B cell (primary cell): ENCODE results near the gene ADAM19. TPM values are rescaled to one million over a fixed set of nuclear protein-coding genes. Genes with fewer than 3 reads are reported as not detected.
"Not testable (repeated sequence)": the region's sequence is repeated elsewhere in the genome, so short reads cannot be mapped to it uniquely, and the experiment has no call there.

Source experiments
- ATAC-seq: fragments of 200-7000 bp; cut with Tn5 transposase; one replicate; pipeline ENCODE4 v1.10.0; 2021; ENCODE audit warnings: low read depth, mild to moderate bottlenecking, moderate number of reproducible peaks, moderate library complexity
- CTCF ChIA-PET: fragments of 350-600 bp; sonication (Branson Sonifier 250); formaldehyde crosslinking; loops from one replicate; lab custom pipeline; 2021; ENCODE audit warnings: antibody characterized with exemption, inconsistent platforms; lab: Charles Lee
- POLR2A ChIA-PET: fragments of 350-600 bp; sonication (Branson Sonifier 250); formaldehyde crosslinking; loops from one replicate; lab custom pipeline; 2021; ENCODE audit warnings: antibody characterized with exemption; lab: Charles Lee
- DNase-seq: peaks from one replicate; pipeline ENCODE4 v3.0.0; 2013
- H2AFZ ChIP-seq: 2 replicates; pipeline ENCODE4 v1.6.1; 2012; ENCODE audit warnings: mild to moderate bottlenecking, low read depth, low read length; ENCODE audit not compliant: insufficient read depth, poor library complexity, severe bottlenecking
- H3K27ac ChIP-seq, 2 donors: 1 replicate in 1 of 2; 2 replicates in 1 of 2; pipeline ENCODE4 v1.5.1; 2012 to 2013; ENCODE audit warnings: low read length in 2 of 2, mild to moderate bottlenecking in 2 of 2, moderate library complexity in 1 of 2
- H3K27me3 ChIP-seq, 4 experiments: fragments of 200-600 bp in 1 of 4; sonication (generic) in 1 of 4; replicated peaks in 1 of 4; 1 replicate in 2 of 4; 2 replicates in 2 of 4; pipeline versions ENCODE4 v1.6.1 to v1.7.0; 2013 to 2016; ENCODE audit warnings: low read length in 3 of 4, mild to moderate bottlenecking in 2 of 4, mixed read lengths in 1 of 4, moderate library complexity in 1 of 4; ENCODE audit not compliant: insufficient read depth in 4 of 4, control insufficient read depth in 3 of 4; ENCODE audit errors: control extremely low read depth in 1 of 4
- H3K36me3 ChIP-seq, 2 experiments: replicated peaks in 1 of 2; 1 replicate in 1 of 2; 2 replicates in 1 of 2; pipeline versions ENCODE4 v1.6.1 to v1.7.1; 2013; ENCODE audit warnings: low read length in 1 of 2; ENCODE audit not compliant: insufficient read depth in 2 of 2, control insufficient read depth in 1 of 2; ENCODE audit errors: control extremely low read depth in 1 of 2, extremely low read depth in 1 of 2
- H3K4me1 ChIP-seq, 2 donors: fragments of 200-600 bp in 1 of 2; sonication (generic) in 1 of 2; 1 replicate in 1 of 2; 2 replicates in 1 of 2; pipeline versions ENCODE4 v1.5.1 to v1.6.1; 2013 to 2017; ENCODE audit warnings: low read length in 2 of 2; ENCODE audit not compliant: control insufficient read depth in 2 of 2, insufficient read depth in 2 of 2
- H3K4me2 ChIP-seq: replicated peaks from 2 replicates; pipeline ENCODE3; 2012; ENCODE audit warnings: mild to moderate bottlenecking, low read depth, low read length; ENCODE audit not compliant: poor library complexity, severe bottlenecking
- H3K4me3 ChIP-seq, 5 experiments: fragments of 200-600 bp in 1 of 5; sonication (generic) in 1 of 5; 1 replicate in 3 of 5; 2 replicates in 2 of 5; pipeline versions ENCODE4 v1.5.1 to v1.7.0; 2011 to 2016; ENCODE audit warnings: low read length in 4 of 5, mild to moderate bottlenecking in 4 of 5, low read depth in 2 of 5, control low read depth in 1 of 5, moderate library complexity in 1 of 5; ENCODE audit not compliant: insufficient read depth in 1 of 5; ENCODE audit errors: control extremely low read depth in 1 of 5, extremely low read depth in 1 of 5
- H3K79me2 ChIP-seq: fragments of 200-600 bp; sonication (generic); one replicate; pipeline ENCODE4 v1.6.0; 2016; ENCODE audit warnings: low read length; ENCODE audit not compliant: control insufficient read depth, insufficient read depth
- H3K9ac ChIP-seq: fragments of 200-600 bp; sonication (generic); 2 replicates; pipeline ENCODE4 v1.6.1; 2017; ENCODE audit warnings: mild to moderate bottlenecking, low read length, moderate library complexity
- H3K9me3 ChIP-seq, 3 donors: one replicate each; pipeline versions ENCODE4 v1.6.1 to v1.7.1; 2013; ENCODE audit warnings: low read length in 2 of 3; ENCODE audit not compliant: control insufficient read depth in 2 of 3, insufficient read depth in 1 of 3; ENCODE audit errors: control extremely low read depth in 1 of 3
- H4K20me1 ChIP-seq: 2 replicates; pipeline ENCODE4 v1.6.0; 2012; ENCODE audit warnings: mild to moderate bottlenecking, low read length; ENCODE audit not compliant: insufficient read depth, control insufficient read depth, poor library complexity, severe bottlenecking
- H3K27ac Mint-ChIP-seq: one replicate; pipeline ENCODE4 v1.8.0; 2021; ENCODE audit warnings: mixed read lengths
- H3K27me3 Mint-ChIP-seq: one replicate; pipeline ENCODE4 v1.8.0; 2021; ENCODE audit warnings: mixed read lengths
- H3K4me1 Mint-ChIP-seq: one replicate; pipeline ENCODE4 v1.8.0; 2021; ENCODE audit warnings: mixed read lengths
- H3K4me3 Mint-ChIP-seq: one replicate; pipeline ENCODE4 v1.8.0; 2021; ENCODE audit warnings: mixed read lengths
- H3K9me3 Mint-ChIP-seq: one replicate; pipeline ENCODE4 v1.8.0; 2022; ENCODE audit warnings: mixed read lengths; ENCODE audit not compliant: insufficient read depth
- CTCF ChIP-seq: fragments of 200-600 bp; IDR thresholded peaks from one replicate; pipeline ENCODE4 v1.8.0; 2022; ENCODE audit warnings: antibody characterized with exemption, mild to moderate bottlenecking
- EZH2 ChIP-seq: IDR thresholded peaks from 2 replicates; pipeline ENCODE4 v1.6.1; 2012; ENCODE audit warnings: borderline replicate concordance, low read depth, mild to moderate bottlenecking, moderate library complexity, low read length; ENCODE audit not compliant: insufficient read depth, poor library complexity, severe bottlenecking
- WGBS: methylation state at CpG from one replicate; pipeline ENCODE4 v1.1.5; 2013; ENCODE audit warnings: missing lambda C conversion rate; ENCODE audit not compliant: insufficient coverage; 5-methylcytosine and 5-hydroxymethylcytosine counted together
- intact Hi-C: fragments of 100-400 bp; cut with micrococcal nuclease; formaldehyde crosslinking; loops from one replicate; pipeline ENCODE4 v1.10.0; 2022
- polyA plus RNA-seq: library from polyadenylated mRNA; depleted of rRNA; stranded (reverse); fragments of >200 nt; gene quantifications from 2 replicates; pipeline ENCODE4 v1.2.3, GENCODE V29; 2012
- small RNA-seq: library from RNA; depleted of rRNA; stranded (forward); fragments of <200 nt; gene quantifications from one replicate; pipeline ENCODE3, GENCODE V24; 2012; ENCODE audit warnings: low replicate concordance, low read depth; ENCODE audit not compliant: insufficient read length
- total RNA-seq, 2 donors: library from RNA; stranded (reverse); fragments of 120-200 nt in 1 of 2; gene quantifications; 1 replicate in 1 of 2; 2 replicates in 1 of 2; pipeline versions ENCODE4 v1.2.3 to v1.2.4, GENCODE V29; 2013 to 2022

ADAM19 gene
- total and polyA plus RNA-seq, 2 donors (not counting 1 experiment from before 2014, with no cell fraction given) = 110 to 171 TPM

GRCh38 chr5:157431544-157432200, 143.9 kb downstream of the ADAM19 start:
- peak; percentile 76 for TF ChIP-seq CTCF
- TF ChIP-seq EZH2 = no peak
- Mint-ChIP-seq H3K27me3 (no peaks in the 10 kb centered on the region), H3K9me3 (no peaks in the 10 kb centered on the region), H3K27ac (peak overlapping the region; percentile 88), H3K4me3 (peak overlapping the region; percentile 40), H3K4me1 (peaks cover 18% of the 10 kb centered on the region)
- H3K9ac ChIP-seq = peak overlapping the region; percentile 22
- peaks cover 8 to 11% of the 10 kb centered on the region in 2 donors for H3K4me1 ChIP-seq
- H3K27ac ChIP-seq = peak overlapping the region; percentile 28 to 67
- ChIA-PET POLR2A (interaction anchor here (0.7 kb wide), 4 partner anchors 8 to 219 kb away, joined by 3 to 6 read pairs (median 4); no protein-coding TSS in a partner anchor), CTCF (interaction anchor here (0.6 to 7.4 kb wide), 48 partner anchors 9 to 332 kb away, joined by 3 to 162 read pairs (median 4); partner anchors contain the start of genes LSM11, NIPAL4 and THG1L)
- peak overlapping the region in 1 of 5 experiments; percentile 30 for H3K4me3 ChIP-seq
- H3K4me2 ChIP-seq = peak overlapping the region; percentile 58
- 50% methylated on average over 2 of the region's 4 CpGs for WGBS
- H3K9me3 ChIP-seq = peaks cover 0 to 4% (median 0%) of the 10 kb centered on the region in 3 donors
- no peaks in the 10 kb centered on the region for H3K27me3 ChIP-seq
- H3K36me3 ChIP-seq = no peaks in the 10 kb centered on the region
- peaks cover 3% of the 10 kb centered on the region for H3K79me2 ChIP-seq
- H2AFZ ChIP-seq = peak overlapping the region; percentile 68
- no peaks in the 10 kb centered on the region for H4K20me1 ChIP-seq
- DNase-seq (peak; percentile 84), ATAC-seq (peak; percentile 100)
- intact Hi-C loops = loop anchor here (1.0 to 10.0 kb wide), 6 partner anchors 46 to 312 kb away; partner anchors contain the start of genes ADAM19, C5orf52 and LSM11

GRCh38 chr5:157429920-157430319, 145.7 kb downstream of the ADAM19 start:
- H3K27ac Mint-ChIP-seq, H3K27ac ChIP-seq, H3K9me3 ChIP-seq, H3K4me2 ChIP-seq, ATAC-seq, H3K36me3 ChIP-seq, H3K4me3 ChIP-seq, H3K9ac ChIP-seq, DNase-seq, H3K9me3 Mint-ChIP-seq, H3K79me2 ChIP-seq, H3K27me3 Mint-ChIP-seq, POLR2A ChIA-PET, H3K4me3 Mint-ChIP-seq, H4K20me1 ChIP-seq, H2AFZ ChIP-seq, H3K27me3 ChIP-seq: not testable (repeated sequence)
- CTCF ChIA-PET = interaction anchor here (0.8 to 7.4 kb wide), 4 partner anchors 45 to 313 kb away, joined by 3 to 162 read pairs (median 106); partner anchors contain the start of gene LSM11
- peaks cover 8 to 11% of the 10 kb centered on the region in 2 donors for H3K4me1 ChIP-seq
- WGBS = 100% methylated on average over 1 of the region's 5 CpGs
- intact Hi-C loops = loop anchor here (5.0 to 10.0 kb wide), 3 partner anchors 112 to 242 kb away; partner anchors contain the start of genes ADAM19 and C5orf52
- peaks cover 15% of the 10 kb centered on the region for H3K4me1 Mint-ChIP-seq

Small RNAs within 50 kb of the gene (small RNA-seq; reads per million reads assigned to genes)
- not detected for gene RNU6-390P

Other genes with a start within 250 kb of the ADAM19 start
- 3.1 and 4.6 TPM in 2 replicates for gene NIPAL4, start 115.6 kb downstream of the ADAM19 start, total RNA-seq
- 6.4 and 9.7 TPM in 2 replicates for gene NIPAL4, start 115.6 kb downstream of the ADAM19 start, polyA plus RNA-seq
- 0.29 and 0.49 TPM in 2 replicates for gene SOX30, start 76.7 kb upstream of the ADAM19 start, total RNA-seq
- 0.21 and 0.23 TPM in 2 replicates for gene SOX30, start 76.7 kb upstream of the ADAM19 start, polyA plus RNA-seq
- gene C5orf52, start 95.8 kb upstream of the ADAM19 start, total RNA-seq = not detected in 2 replicates
- not detected in 2 replicates for gene C5orf52, start 95.8 kb upstream of the ADAM19 start, polyA plus RNA-seq
- gene THG1L, start 155.6 kb upstream of the ADAM19 start, total RNA-seq = 14.1 and 14.6 TPM in 2 replicates
- 5.1 and 6.1 TPM in 2 replicates for gene THG1L, start 155.6 kb upstream of the ADAM19 start, polyA plus RNA-seq
- 4.2 and 4.3 TPM in 2 replicates for gene LSM11, start 167.9 kb upstream of the ADAM19 start, total RNA-seq
- 0.97 and 1.00 TPM in 2 replicates for gene LSM11, start 167.9 kb upstream of the ADAM19 start, polyA plus RNA-seq